ENCODE measurements around the gene MED13.
A peak's percentile ranks its signal among the peaks of the same experiment; 100 is the strongest.
"Not testable (repeated sequence)": the region's sequence is repeated elsewhere in the genome, so short reads cannot be mapped to it uniquely, and the experiment has no call there.

The MED13 gene

GRCh38 chr17:62090021-62090824, 25.1 kb upstream of the MED13 start:
- DNase-seq = no peak

- DNase-seq = no peak
Observed at GRCh38 chr17:62089334-62089733, 24.3 kb upstream of the MED13 start.

GRCh38 chr17:62086737-62087136, 21.7 kb upstream of the MED13 start:
- DNase-seq = no peak

GRCh38 chr17:62085511-62086408, 20.7 kb upstream of the MED13 start:
- DNase-seq = no peak

- DNase-seq = no peak
Observed at GRCh38 chr17:62084585-62084984, 19.5 kb upstream of the MED13 start.

- DNase-seq = no peak
Observed at GRCh38 chr17:62083651-62084050, 18.6 kb upstream of the MED13 start.

GRCh38 chr17:62080647-62081046, 15.6 kb upstream of the MED13 start:
- no peak for DNase-seq

- no peak for DNase-seq
Observed at GRCh38 chr17:62078009-62078408, 12.9 kb upstream of the MED13 start.

- no peak for DNase-seq
Observed at GRCh38 chr17:62076864-62077788, 12.0 kb upstream of the MED13 start.

GRCh38 chr17:62075308-62075815, 10.3 kb upstream of the MED13 start:
- no peak for DNase-seq

- DNase-seq = no peak
Observed at GRCh38 chr17:62073993-62074392, 8.9 kb upstream of the MED13 start.

- DNase-seq = not testable (repeated sequence)
Observed at GRCh38 chr17:62072855-62073254, 7.8 kb upstream of the MED13 start.

GRCh38 chr17:62070900-62071299, 5.8 kb upstream of the MED13 start:
- DNase-seq = no peak

GRCh38 chr17:62067165-62068145, 2.4 kb upstream of the MED13 start:
- DNase-seq = no peak

GRCh38 chr17:62065611-62066468, 762 bp upstream of the MED13 start:
- peak; percentile 96 to 98 for DNase-seq

- DNase-seq = no peak
Observed at GRCh38 chr17:62064029-62064790, 868 bp downstream of the MED13 start.

GRCh38 chr17:62062944-62063343, 2.1 kb downstream of the MED13 start:
- DNase-seq = no peak

GRCh38 chr17:62062302-62062701, 2.8 kb downstream of the MED13 start:
- no peak for DNase-seq

GRCh38 chr17:62059414-62059813, 5.7 kb downstream of the MED13 start:
- DNase-seq = no peak

GRCh38 chr17:62058611-62059010, 6.5 kb downstream of the MED13 start:
- DNase-seq = no peak

All from SHP77 (cell line).